Activated CD8-positive, alpha-beta T cell treated with anti-CD3 and anti-CD28 coated beads, Interleukin-2, amount 10 ng/mL, durations not matched to agents 7 days and 5 days (primary cell): Measurements from ENCODE around the gene OXSR1. TPM values are rescaled to one million over a fixed set of nuclear protein-coding genes. Genes with fewer than 3 reads are reported as not detected.
"Not testable (repeated sequence)": the region's sequence is repeated elsewhere in the genome, so short reads cannot be mapped to it uniquely, and the experiment has no call there.

Experiments
- ATAC-seq: fragments of 150-1000 bp; cut with Tn5 transposase; one replicate; pipeline ENCODE4 v1.10.0; 2021; ENCODE audit warnings: moderate library complexity
- CTCF ChIA-PET: fragments of 350-600 bp; sonication (Branson Sonifier 250); formaldehyde crosslinking; loops from one replicate; lab custom pipeline; 2021; ENCODE audit warnings: antibody characterized with exemption; lab: Charles Lee
- POLR2A ChIA-PET: fragments of 350-600 bp; sonication (Branson Sonifier 250); formaldehyde crosslinking; loops from one replicate; lab custom pipeline; 2021; ENCODE audit warnings: antibody characterized with exemption; lab: Charles Lee
- DNase-seq: peaks from one replicate; pipeline ENCODE4 v3.0.0-alpha.2; 2020
- H3K27ac Mint-ChIP-seq: one replicate; pipeline ENCODE4 v1.8.0; 2021; ENCODE audit warnings: mild to moderate bottlenecking, mixed read lengths
- H3K27me3 Mint-ChIP-seq: one replicate; pipeline ENCODE4 v1.8.0; 2021; ENCODE audit warnings: low read depth, mixed read lengths
- H3K36me3 Mint-ChIP-seq: one replicate; pipeline ENCODE4 v1.8.0; 2021; ENCODE audit warnings: low read depth, mixed read lengths
- H3K4me1 Mint-ChIP-seq: one replicate; pipeline ENCODE4 v1.8.0; 2021; ENCODE audit warnings: low read depth, mixed read lengths
- H3K4me3 Mint-ChIP-seq: one replicate; pipeline ENCODE4 v1.8.0; 2021; ENCODE audit warnings: mild to moderate bottlenecking, mixed read lengths
- H3K9me3 Mint-ChIP-seq: one replicate; pipeline ENCODE4 v1.8.0; 2022; ENCODE audit warnings: mixed read lengths; ENCODE audit not compliant: insufficient read depth
- total RNA-seq, 2 experiments: library from RNA; stranded (reverse); gene quantifications; one replicate each; pipeline ENCODE4 v1.2.3, GENCODE V29; 2021

Gene OXSR1
- total RNA-seq, 2 experiments from 2014 or later: 56.9 to 60.3 TPM

GRCh38 chr3:38130631-38131065 lies 34.7 kb upstream of the OXSR1 start:
- no peak for DNase-seq
- H3K4me1 Mint-ChIP-seq: peaks cover 37% of the 10 kb centered on the region
- no peak overlapping the region for H3K4me3 Mint-ChIP-seq

GRCh38 chr3:38131621-38132369 lies 33.5 kb upstream of the OXSR1 start:
- CTCF ChIA-PET: interaction anchor here (0.9 to 1.0 kb wide), 2 partner anchors 15 to 215 kb away, joined by 3 to 4 read pairs; partner anchors contain the start of gene XYLB
- peaks cover 70% of the 10 kb centered on the region for H3K36me3 Mint-ChIP-seq
- no peak overlapping the region for H3K4me3 Mint-ChIP-seq
- H3K27me3 Mint-ChIP-seq: no peaks in the 10 kb centered on the region
- DNase-seq (no peak), ATAC-seq (no peak)
- H3K4me1 Mint-ChIP-seq: peaks cover 43% of the 10 kb centered on the region
- H3K9me3 Mint-ChIP-seq: no peaks in the 10 kb centered on the region
- H3K27ac Mint-ChIP-seq: no peak overlapping the region
- POLR2A ChIA-PET: interaction anchor here (1.6 kb wide), 1 partner anchor 11 kb away, joined by 5 read pairs; no protein-coding TSS in a partner anchor

More at GRCh38 chr3:38130631-38131065, 34.7 kb upstream of the OXSR1 start:
- ChIA-PET CTCF (interaction anchor here (1.1 kb wide), 1 partner anchor 33 kb away, joined by 3 read pairs; no protein-coding TSS in a partner anchor), POLR2A (interaction anchor here (1.6 kb wide), 1 partner anchor 10 kb away, joined by 5 read pairs; no protein-coding TSS in a partner anchor)
- no peak overlapping the region for H3K27ac Mint-ChIP-seq
- H3K9me3 Mint-ChIP-seq: no peaks in the 10 kb centered on the region
- ATAC-seq: no peak
- peaks cover 73% of the 10 kb centered on the region for H3K36me3 Mint-ChIP-seq
- H3K27me3 Mint-ChIP-seq: no peaks in the 10 kb centered on the region

- ChIA-PET CTCF (interaction anchor here (1.4 kb wide), 1 partner anchor 15 kb away, joined by 6 read pairs; no protein-coding TSS in a partner anchor), POLR2A (interaction anchor here (1.5 kb wide), 1 partner anchor 32 kb away, joined by 9 read pairs; the partner anchor contains the start of gene OXSR1)
- Mint-ChIP-seq H3K4me1 (peaks cover 51% of the 10 kb centered on the region), H3K27ac (peak overlapping the region; percentile 63), H3K4me3 (no peak overlapping the region), H3K36me3 (peaks cover 62% of the 10 kb centered on the region), H3K9me3 (no peaks in the 10 kb centered on the region), H3K27me3 (no peaks in the 10 kb centered on the region)
- no peak for DNase-seq
- ATAC-seq: no peak
These were observed 32.2 kb upstream of the OXSR1 start for GRCh38 chr3:38133209-38133556.

- H3K9me3 Mint-ChIP-seq: no peaks in the 10 kb centered on the region
- peak overlapping the region; percentile 32 for H3K27ac Mint-ChIP-seq
- DNase-seq (no peak), ATAC-seq (no peak)
- ChIA-PET CTCF (interaction anchor here (1.4 kb wide), 1 partner anchor 16 kb away, joined by 6 read pairs; no protein-coding TSS in a partner anchor), POLR2A (interaction anchor here (1.5 kb wide), 1 partner anchor 31 kb away, joined by 9 read pairs; the partner anchor contains the start of gene OXSR1)
- H3K36me3 Mint-ChIP-seq: peaks cover 60% of the 10 kb centered on the region
- no peaks in the 10 kb centered on the region for H3K27me3 Mint-ChIP-seq
- no peak overlapping the region for H3K4me3 Mint-ChIP-seq
- peaks cover 53% of the 10 kb centered on the region for H3K4me1 Mint-ChIP-seq
These were observed 31.6 kb upstream of the OXSR1 start for GRCh38 chr3:38133557-38134405.

- H3K4me3 Mint-ChIP-seq: peak overlapping the region; percentile 86
These were observed 30.7 kb upstream of the OXSR1 start for GRCh38 chr3:38134517-38135143.

GRCh38 chr3:38135621-38136277 lies 29.6 kb upstream of the OXSR1 start:
- peak; percentile 76 for DNase-seq
- Mint-ChIP-seq H3K27ac (peak overlapping the region; percentile 91), H3K36me3 (peaks cover 59% of the 10 kb centered on the region), H3K4me3 (peak overlapping the region; percentile 86), H3K4me1 (peaks cover 59% of the 10 kb centered on the region)
- H3K9me3 Mint-ChIP-seq, ATAC-seq, H3K27me3 Mint-ChIP-seq: not testable (repeated sequence)
- ChIA-PET CTCF (interaction anchor here (1.5 to 2.4 kb wide), 2 partner anchors 19 to 28 kb away, joined by 7 to 28 read pairs; partner anchors contain the start of gene OXSR1), POLR2A (interaction anchor here (1.1 to 7.5 kb wide), 4 partner anchors 8 to 320 kb away, joined by 3 to 153 read pairs (median 8); partner anchors contain the start of gene OXSR1)

More at GRCh38 chr3:38134517-38135143, 30.7 kb upstream of the OXSR1 start:
- peaks cover 55% of the 10 kb centered on the region for H3K4me1 Mint-ChIP-seq
- H3K36me3 Mint-ChIP-seq: peaks cover 55% of the 10 kb centered on the region
- H3K9me3 Mint-ChIP-seq, ATAC-seq, POLR2A ChIA-PET, CTCF ChIA-PET, H3K27me3 Mint-ChIP-seq, DNase-seq: not testable (repeated sequence)
- peak overlapping the region; percentile 32 for H3K27ac Mint-ChIP-seq

GRCh38 chr3:38136393-38136776 lies 29.0 kb upstream of the OXSR1 start:
- CTCF ChIA-PET: interaction anchor here (0.8 to 2.4 kb wide), 6 partner anchors 9 to 211 kb away, joined by 3 to 28 read pairs (median 4); partner anchors contain the start of genes DLEC1, OXSR1 and XYLB
- DNase-seq: peak; percentile 38
- no peak for ATAC-seq
- H3K4me3 Mint-ChIP-seq: peak overlapping the region; percentile 86
- H3K27me3 Mint-ChIP-seq: no peaks in the 10 kb centered on the region
- H3K27ac Mint-ChIP-seq: peak overlapping the region; percentile 91
- no peaks in the 10 kb centered on the region for H3K9me3 Mint-ChIP-seq
- peaks cover 66% of the 10 kb centered on the region for H3K4me1 Mint-ChIP-seq
- POLR2A ChIA-PET: interaction anchor here (0.8 to 7.5 kb wide), 9 partner anchors 8 to 319 kb away, joined by 3 to 153 read pairs (median 4); partner anchors contain the start of gene OXSR1
- peaks cover 59% of the 10 kb centered on the region for H3K36me3 Mint-ChIP-seq

GRCh38 chr3:38136777-38137614 lies 28.3 kb upstream of the OXSR1 start, which contains the start of gene ACAA1:
Gene ACAA1, minus strand, starts transcription at chr3:38137127. Its CDS starts 92 bp downstream, at chr3:38137035.
- no peaks in the 10 kb centered on the region for H3K27me3 Mint-ChIP-seq
- ChIA-PET POLR2A (interaction anchor here (0.7 to 7.5 kb wide), 14 partner anchors 9 to 319 kb away, joined by 3 to 153 read pairs (median 4); partner anchors contain the start of gene OXSR1), CTCF (interaction anchor here (0.8 to 2.4 kb wide), 7 partner anchors 9 to 359 kb away, joined by 3 to 28 read pairs (median 6); partner anchors contain the start of genes DLEC1, EXOG, OXSR1 and XYLB)
- peaks cover 58% of the 10 kb centered on the region for H3K36me3 Mint-ChIP-seq
- H3K27ac Mint-ChIP-seq: peak within 1 kb of the TSS; percentile 96
- peak; percentile 89 for ATAC-seq
- peaks cover 69% of the 10 kb centered on the region for H3K4me1 Mint-ChIP-seq
- no peaks in the 10 kb centered on the region for H3K9me3 Mint-ChIP-seq
- peak; percentile 100 for DNase-seq
- H3K4me3 Mint-ChIP-seq: peak within 1 kb of the TSS; percentile 86

GRCh38 chr3:38137615-38138348 lies 27.6 kb upstream of the OXSR1 start:
- Mint-ChIP-seq H3K27me3 (no peaks in the 10 kb centered on the region), H3K9me3 (no peaks in the 10 kb centered on the region), H3K4me1 (peaks cover 68% of the 10 kb centered on the region), H3K27ac (peak overlapping the region; percentile 96), H3K36me3 (peaks cover 56% of the 10 kb centered on the region), H3K4me3 (peak overlapping the region; percentile 86)
- ChIA-PET CTCF (interaction anchor here (1.0 to 2.4 kb wide), 5 partner anchors 21 to 358 kb away, joined by 3 to 28 read pairs (median 7); partner anchors contain the start of genes EXOG, OXSR1 and XYLB), POLR2A (interaction anchor here (0.8 to 7.5 kb wide), 11 partner anchors 10 to 231 kb away, joined by 3 to 153 read pairs (median 7); partner anchors contain the start of genes DLEC1 and OXSR1)
- ATAC-seq (peak; percentile 3), DNase-seq (peak; percentile 49)
